ENCODE measurements around the gene SULT1C4.
"Not testable (repeated sequence)": the region's sequence is repeated elsewhere in the genome, so short reads cannot be mapped to it uniquely, and the experiment has no call there.

SULT1C4 gene

GRCh38 chr2:108412995-108413710 lies 35.4 kb downstream of the SULT1C4 start:
- no peak for DNase-seq (ENCODE audit: low read depth in 2 of 2, low spot score in 1 of 2)

- DNase-seq (ENCODE audit: low read depth in 2 of 2, low spot score in 1 of 2) = no peak
Measured at GRCh38 chr2:108413711-108414095, 35.9 kb downstream of the SULT1C4 start.

GRCh38 chr2:108414256-108414876 lies 36.6 kb downstream of the SULT1C4 start:
- DNase-seq (ENCODE audit: low read depth in 2 of 2, low spot score in 1 of 2) = no peak

DNA sequence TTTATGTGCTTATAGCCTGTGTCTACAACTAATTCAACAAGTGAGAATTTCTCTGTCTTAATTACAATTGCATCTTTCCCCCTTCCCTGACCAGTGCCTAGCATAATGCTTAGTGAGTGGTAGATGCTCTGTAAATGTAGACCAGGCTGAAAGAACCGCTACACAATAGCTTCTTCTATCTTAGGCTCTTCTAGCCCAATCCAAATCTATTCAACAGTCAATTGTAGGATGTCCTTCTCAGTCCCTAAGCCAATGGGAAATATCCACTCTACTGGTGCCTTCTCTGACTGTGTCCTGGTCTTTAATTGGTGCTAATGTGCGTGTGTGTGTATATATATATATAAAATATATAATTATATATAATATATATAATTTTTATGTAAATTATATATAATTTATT lies 37.2 kb downstream of the SULT1C4 start:
- no peak for DNase-seq (ENCODE audit: low read depth in 2 of 2, low spot score in 1 of 2)

- DNase-seq (ENCODE audit: low read depth in 2 of 2, low spot score in 1 of 2) = no peak
Measured at GRCh38 chr2:108417254-108417653, 39.5 kb downstream of the SULT1C4 start.

GRCh38 chr2:108418416-108418815 lies 40.7 kb downstream of the SULT1C4 start:
- no peak for DNase-seq (ENCODE audit: low read depth in 2 of 2, low spot score in 1 of 2)

- no peak for DNase-seq (ENCODE audit: low read depth in 2 of 2, low spot score in 1 of 2)
Measured at GRCh38 chr2:108423067-108423466, 45.3 kb downstream of the SULT1C4 start.

DNA sequence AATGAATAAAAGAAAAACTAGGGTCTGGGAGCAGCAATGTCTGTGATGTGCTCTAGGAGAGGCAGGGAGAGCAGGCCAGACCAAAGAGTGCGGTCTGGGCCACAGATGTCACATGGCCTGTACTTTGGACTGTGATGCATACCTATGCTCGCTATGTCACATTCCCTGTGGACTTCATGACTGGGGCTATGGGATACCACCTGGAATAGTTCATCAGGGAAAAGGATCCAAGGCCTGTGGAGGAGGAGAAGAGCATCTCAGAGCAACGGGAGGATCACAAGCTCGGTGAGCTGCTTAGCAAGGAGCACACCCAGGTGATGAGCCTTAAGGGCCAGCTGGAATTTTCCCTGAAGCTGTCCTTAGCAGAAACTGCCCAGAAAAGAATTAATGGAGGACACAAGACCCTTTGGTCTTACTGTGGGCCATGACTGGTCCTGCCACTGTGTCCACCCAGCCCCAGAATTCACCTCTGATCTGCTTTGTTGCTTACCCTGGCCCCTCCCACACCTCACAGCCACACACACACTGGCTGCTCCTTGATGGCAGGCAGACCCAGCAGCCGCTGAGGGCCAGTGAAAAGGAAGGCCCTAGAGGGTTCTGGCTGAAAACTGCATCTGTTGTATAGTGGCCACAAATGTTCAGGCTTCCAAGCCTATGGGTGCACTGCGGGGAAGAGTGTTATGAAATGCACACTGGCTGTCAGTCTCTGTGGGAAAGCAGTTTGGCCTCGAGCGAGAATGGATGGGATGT lies 45.9 kb downstream of the SULT1C4 start:
- DNase-seq (ENCODE audit: low read depth in 2 of 2, low spot score in 1 of 2) = no peak

- no peak for DNase-seq (ENCODE audit: low read depth in 2 of 2, low spot score in 1 of 2)
Measured at GRCh38 chr2:108428286-108429009, 50.7 kb downstream of the SULT1C4 start.

DNA sequence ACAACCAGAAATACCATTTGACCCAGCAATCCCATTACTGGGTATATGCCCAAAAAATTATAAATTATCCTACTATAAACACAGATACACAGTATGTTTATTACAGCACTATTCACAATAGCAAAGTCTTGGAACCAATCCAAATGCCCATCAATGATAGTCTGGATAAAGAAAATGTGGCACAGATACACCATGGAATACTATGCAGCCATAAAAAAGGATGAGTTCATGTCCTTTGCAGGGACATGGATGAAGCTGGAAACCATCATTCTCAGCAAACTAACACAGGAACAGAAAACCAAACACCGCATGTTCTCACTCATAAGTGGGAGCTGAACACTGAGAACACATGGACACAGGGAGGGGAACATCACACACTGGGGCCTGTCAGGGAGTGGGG lies 57.8 kb downstream of the SULT1C4 start:
- not testable (repeated sequence) for DNase-seq (ENCODE audit: low read depth in 2 of 2, low spot score in 1 of 2)

- no peak for DNase-seq (ENCODE audit: low read depth in 2 of 2, low spot score in 1 of 2)
Measured at GRCh38 chr2:108436976-108437375, 59.2 kb downstream of the SULT1C4 start.

All from stimulated activated CD8-positive, alpha-beta memory T cell treated with anti-CD3 and anti-CD28 coated beads, Interleukin-4, amount 100 ng/mL, for 4 hours (primary cell).